Activated CD8-positive, alpha-beta memory T cell treated with anti-CD3 and anti-CD28 coated beads, Interleukin-2, amount 50 U/mL, for 1 hour (primary cell): ENCODE results near the gene UBE3C.
"Not testable (repeated sequence)": the region's sequence is repeated elsewhere in the genome, so short reads cannot be mapped to it uniquely, and the experiment has no call there.

Experiments
- DNase-seq: peaks from one replicate; pipeline ENCODE4 v3.0.0-alpha.2; 2020; ENCODE audit errors: extremely low read depth

The UBE3C gene

DNA sequence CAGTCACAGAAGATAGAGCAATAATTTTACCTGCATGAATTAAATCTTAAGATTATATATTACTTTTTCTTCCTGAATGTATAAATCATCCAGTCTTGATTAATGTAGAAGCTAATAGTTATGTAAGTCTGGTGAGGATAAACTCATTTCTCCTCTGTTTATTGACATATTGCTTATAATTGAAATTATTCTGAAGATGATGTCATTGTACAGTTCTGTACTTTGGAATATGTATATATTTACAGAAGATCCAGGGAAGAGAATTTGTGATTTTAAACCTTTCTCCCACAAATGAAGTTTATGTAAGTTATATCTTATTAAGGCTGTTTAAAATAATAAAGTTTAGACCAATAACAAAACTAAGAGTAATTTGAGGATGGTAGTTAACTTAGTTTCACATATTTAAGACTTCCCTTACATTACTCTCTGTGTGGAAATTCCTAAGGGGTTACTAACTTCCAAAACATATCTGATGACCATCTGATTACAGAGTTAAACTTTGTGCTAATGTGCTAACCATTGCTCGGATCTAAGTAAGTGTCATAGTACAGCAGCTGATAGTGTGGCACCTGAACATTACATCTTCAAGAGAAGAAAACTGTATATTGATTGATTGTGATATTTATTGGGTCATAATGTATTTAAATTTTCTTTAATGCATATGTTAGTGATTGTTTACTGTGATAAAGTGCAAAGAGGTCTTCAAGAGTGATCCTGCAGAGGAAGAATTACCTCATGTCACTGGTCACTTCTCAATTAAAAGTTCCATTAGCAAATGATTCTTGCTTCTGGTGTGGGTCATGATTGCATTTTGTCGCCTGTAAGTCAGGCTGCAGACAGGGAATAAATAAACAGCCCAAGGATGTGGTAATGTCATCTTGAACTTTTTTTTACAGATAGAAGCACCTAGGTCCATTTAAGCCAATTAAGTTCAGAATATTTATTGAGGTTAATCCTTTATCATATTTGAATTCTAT, 96.9 kb downstream of the UBE3C start:
- no peak for DNase-seq

GRCh38 chr7:157238087-157238486, 99.4 kb downstream of the UBE3C start:
- no peak for DNase-seq

DNA sequence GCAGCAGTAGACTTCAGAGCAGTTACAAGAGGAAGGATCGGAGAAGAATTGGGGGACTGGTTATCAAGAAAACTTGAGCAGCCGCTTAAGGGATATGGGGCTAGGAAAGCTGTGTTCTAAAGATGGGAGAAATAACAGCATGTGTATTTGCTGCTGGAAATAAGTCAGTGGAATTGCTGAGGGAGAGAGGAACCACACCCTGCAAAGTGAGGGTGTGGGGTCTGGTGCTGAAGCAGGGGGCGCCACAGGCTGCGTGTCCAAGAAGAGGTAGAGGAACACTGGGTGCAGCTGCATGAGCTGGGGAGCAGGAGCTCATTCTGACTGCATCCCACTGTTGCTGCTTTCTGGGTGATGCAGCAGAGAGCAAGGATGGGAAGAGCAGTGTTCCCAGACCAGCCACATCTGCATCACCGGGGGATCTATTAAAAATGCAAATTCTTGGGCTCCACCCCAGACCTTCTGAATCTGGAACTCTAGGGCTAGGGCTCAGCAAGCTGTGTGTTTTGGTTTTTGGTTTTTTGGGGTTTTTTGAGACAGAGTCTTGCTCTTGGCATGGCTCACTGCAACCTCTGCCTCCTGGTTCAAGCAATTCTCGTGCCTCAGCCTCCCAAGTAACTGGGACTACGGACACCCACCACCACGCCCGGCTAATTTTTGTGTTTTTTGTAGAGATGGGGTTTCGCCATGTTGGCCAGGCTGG, 101.0 kb downstream of the UBE3C start:
- DNase-seq: no peak

DNA sequence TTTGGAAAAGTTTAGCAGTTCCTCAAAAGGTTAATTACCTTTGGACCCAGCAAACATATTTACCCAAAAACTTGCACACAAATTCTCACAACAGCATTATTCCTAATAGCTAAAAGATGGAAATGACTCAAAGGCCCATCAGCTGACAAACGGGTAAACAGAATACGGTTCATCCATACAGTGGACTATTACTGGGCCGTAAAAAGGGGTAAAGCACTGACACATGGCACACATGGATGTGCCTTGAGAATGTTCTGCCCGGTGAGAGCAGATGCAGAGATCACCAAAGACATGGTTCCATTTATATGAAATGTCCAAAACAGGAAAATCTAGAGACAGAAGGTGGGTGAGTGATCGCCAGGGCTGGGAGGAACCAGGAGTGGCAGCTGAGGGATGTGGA, 102.9 kb downstream of the UBE3C start:
- DNase-seq: no peak

- DNase-seq: no peak
Measured at GRCh38 chr7:157244516-157245294, 106.0 kb downstream of the UBE3C start.

DNA sequence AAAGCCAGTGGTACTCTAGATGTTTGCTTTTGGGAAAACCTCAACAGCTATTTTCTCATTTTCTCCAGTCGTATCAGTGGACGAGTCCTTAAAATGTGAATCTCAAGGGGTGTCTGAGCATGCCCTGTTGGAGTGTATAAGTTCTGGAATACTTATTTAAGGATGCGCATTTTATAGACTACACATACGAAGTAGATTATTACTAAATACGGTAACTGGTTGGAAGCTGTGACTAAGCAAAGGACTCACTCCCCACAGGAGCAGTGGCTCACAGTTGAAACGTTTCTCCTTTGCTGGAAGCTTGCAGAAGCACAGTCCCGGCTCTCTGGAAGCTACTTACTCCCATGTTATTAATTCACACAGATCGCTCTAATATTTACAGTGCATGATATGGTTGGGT, 107.3 kb downstream of the UBE3C start:
- DNase-seq: no peak

DNA sequence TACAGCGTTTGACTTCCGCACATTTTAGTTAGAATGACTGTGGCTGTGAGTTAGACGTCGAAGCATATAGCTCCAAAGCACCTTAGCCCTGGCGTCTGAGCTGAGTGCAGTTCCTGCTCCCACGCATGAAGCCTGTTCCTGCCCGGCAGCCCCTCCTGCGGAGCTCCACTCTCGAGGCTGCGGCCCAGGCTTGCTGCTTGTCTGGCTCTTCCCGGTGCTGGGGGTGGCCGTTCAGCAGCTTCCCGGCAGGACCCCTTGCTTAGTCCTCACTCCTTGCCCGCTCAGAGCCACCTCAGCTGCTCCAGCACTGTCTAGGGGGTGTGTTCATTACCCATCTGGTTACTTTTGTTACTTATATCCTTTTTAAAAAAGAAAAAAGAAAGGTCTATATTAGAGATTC, 109.9 kb downstream of the UBE3C start:
- DNase-seq: no peak

- no peak for DNase-seq
Measured at GRCh38 chr7:157250605-157251228, 112.0 kb downstream of the UBE3C start.

DNA sequence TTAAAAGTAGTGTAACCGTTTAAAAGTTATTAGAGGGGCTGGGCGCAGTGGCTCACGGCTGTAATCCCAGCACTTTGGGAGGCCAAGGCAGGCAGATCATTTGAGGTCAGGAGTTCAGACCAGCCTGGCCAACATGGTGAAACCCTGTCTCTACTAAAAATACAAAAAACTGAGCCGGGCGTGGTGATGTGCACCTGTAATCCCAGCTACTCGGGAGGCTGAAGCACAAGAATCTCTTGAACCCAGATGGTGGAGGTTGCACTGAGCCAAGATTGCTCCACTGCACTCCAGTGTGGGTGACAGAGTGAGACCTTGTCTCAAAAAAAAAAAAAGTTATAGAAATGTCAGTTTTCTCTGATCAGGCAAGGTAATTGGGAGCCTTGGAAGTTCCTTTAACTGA, 113.1 kb downstream of the UBE3C start:
- DNase-seq: not testable (repeated sequence)

- no peak for DNase-seq
Measured at GRCh38 chr7:157253850-157254249, 115.1 kb downstream of the UBE3C start.

GRCh38 chr7:157254781-157255180, 116.1 kb downstream of the UBE3C start:
- DNase-seq: not testable (repeated sequence)

- DNase-seq: no peak
Measured at GRCh38 chr7:157255201-157255606, 116.5 kb downstream of the UBE3C start.

DNA sequence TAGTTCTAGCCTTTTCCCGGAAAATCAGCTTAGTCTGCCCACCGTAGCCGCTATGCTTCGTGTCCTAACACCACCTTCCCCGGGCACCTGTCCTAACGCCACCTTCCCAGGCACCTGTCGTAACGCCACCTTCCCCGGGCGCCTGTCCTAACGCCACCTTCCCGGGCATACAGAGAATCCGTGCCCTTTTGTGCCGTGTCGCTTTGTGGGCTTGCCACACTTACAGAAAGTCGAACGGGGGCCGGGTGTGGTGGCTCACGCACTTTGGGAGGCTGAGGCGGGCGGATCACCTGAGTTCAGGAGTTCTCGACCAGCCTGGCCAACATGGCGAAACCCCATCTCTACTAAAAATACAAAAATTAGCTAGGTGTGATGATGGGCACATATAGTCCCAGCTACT, 124.4 kb downstream of the UBE3C start:
- DNase-seq: no peak

DNA sequence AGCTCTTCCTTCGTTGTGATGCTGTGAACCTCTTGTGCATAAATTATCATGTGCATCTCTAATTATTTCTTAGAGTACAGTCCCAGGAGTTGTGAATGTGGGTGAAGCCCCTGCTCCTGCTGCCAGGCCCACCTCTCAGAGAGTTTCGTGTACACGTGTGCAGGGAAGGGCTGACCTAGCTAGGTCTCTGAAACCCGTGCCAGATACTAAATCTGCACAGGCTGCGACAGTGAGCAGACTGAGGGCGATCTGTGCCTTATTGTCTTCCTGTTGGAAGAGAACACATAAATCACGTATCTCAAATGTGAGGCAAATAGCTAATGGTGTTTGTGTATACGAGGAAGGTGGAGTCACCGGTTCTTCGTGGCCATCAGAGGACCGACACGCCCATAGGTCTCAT, 126.3 kb downstream of the UBE3C start:
- DNase-seq: no peak

DNA sequence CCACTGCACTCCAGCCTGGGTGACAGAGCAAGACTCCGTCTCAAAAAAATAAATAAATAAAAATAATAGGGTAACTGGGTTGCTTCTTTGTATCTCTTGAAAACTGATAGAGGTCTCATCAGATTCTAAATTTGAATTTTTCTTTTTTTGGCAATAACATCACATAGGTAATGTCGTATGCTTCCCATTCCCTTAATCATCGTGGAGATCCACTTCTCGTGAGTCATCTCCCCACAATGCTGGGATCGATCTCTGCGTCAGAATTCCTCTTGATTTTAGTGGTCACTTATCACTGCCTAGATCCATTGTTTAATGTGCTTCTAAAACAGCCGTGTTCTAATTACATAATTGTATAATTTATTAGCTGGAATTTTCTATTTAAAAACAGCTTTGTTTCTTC, 127.5 kb downstream of the UBE3C start:
- no peak for DNase-seq

- no peak for DNase-seq
Measured at GRCh38 chr7:157267516-157267915, 128.8 kb downstream of the UBE3C start.

- DNase-seq: no peak
Measured at GRCh38 chr7:157267956-157268355, 129.2 kb downstream of the UBE3C start.

- no peak for DNase-seq
Measured at GRCh38 chr7:157268540-157268939, 129.8 kb downstream of the UBE3C start.

DNA sequence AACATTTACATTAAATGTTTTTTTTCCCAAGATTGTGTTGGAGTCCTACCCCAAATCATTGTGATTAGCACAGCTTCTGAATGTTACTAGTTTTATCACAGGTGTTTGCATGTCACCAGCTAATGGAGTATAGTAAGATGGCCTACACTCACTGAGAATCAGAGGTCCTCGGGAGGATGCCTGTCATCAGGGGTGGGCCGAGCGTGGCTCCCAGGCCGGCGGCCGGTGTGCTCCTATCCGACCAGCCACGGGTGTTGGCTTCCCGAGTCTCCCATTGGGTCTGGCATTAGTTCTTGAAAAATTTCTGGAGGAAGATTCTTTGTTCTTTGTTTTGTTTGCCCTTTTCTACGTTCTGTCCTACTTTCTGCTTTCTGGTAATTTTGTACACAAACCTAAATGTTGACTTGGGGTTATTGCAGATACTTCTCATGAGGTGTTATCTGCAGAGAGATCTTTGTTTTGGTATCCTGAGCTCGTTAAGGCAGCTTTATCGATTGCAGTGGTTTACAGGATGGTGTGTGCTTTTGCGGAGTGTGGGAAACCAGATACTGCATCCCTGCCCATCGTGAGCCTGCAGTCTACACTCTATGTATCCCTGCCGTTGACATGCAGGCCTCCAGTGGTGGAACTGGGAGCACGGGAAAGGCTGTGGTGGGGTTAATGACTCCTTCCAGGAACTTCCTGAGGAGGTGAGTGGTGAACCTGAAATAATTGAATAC, 130.8 kb downstream of the UBE3C start:
- DNase-seq: no peak

DNA sequence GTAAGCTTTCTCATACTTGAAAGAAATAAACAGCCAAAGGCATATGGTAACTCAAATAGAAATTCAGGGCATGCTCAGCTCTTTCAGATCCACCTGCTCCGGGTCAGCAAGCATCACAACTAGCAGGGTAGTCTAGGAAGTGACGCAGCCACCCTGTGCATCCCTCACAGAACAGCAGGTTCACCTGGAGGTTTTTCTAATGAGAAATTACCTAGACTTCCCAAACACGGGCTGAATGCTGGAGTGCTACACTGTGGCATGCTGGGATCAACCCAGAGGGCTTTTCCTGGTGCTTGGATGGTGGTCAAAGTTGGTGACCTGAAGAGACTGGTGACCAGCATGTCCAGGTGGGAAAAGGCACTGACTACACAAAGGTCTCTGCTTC, 131.3 kb downstream of the UBE3C start:
- DNase-seq: no peak

GRCh38 chr7:157271315-157271990, 132.7 kb downstream of the UBE3C start:
- DNase-seq: no peak
